IPS-NIHi7 (cell line): ENCODE results near the gene C21orf58.

Experiments used
- DNase-seq: peaks from one replicate; pipeline ENCODE4 v3.0.0; 2012; ENCODE audit warnings: mixed read lengths; ENCODE audit errors: extremely low spot score

C21orf58 gene

DNA sequence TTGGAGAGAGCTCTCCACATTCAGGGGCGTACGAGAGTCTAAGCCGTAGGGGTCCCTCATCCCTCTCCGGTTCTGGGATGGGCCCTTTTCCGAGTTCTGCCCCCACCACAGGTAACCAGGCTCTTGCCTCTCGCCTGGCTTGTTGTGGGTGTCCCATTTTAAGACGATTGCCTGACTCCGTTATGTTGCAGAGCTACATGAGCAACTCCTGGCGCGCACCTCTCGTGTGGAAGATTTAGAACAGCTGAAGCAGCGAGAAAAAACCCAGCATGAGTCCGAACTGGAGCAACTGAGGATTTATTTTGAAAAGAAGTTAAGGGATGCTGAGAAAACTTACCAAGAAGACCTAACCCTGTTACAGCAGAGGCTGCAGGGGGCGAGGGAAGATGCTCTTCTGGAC is 29.2 kb upstream of the C21orf58 start:
- no peak for DNase-seq

DNA sequence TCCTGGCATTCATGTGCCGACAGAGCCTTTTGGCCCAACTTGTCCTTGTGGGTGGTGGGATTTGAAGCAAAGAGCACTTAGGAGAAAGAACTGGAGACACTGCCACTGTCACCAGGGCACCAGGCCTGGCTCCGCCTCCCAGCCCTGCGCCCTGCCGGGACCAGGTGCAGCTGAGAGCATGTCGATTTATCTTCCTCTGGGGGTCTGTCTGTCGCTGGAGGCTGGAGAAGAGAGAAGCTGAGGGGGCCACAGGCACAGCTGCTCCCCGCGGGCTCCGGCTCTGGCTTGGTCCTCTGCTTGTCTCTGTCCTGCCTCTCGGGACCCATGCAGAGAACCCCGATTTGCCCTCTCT is 28.5 kb upstream of the C21orf58 start:
- DNase-seq, result no peak

DNA sequence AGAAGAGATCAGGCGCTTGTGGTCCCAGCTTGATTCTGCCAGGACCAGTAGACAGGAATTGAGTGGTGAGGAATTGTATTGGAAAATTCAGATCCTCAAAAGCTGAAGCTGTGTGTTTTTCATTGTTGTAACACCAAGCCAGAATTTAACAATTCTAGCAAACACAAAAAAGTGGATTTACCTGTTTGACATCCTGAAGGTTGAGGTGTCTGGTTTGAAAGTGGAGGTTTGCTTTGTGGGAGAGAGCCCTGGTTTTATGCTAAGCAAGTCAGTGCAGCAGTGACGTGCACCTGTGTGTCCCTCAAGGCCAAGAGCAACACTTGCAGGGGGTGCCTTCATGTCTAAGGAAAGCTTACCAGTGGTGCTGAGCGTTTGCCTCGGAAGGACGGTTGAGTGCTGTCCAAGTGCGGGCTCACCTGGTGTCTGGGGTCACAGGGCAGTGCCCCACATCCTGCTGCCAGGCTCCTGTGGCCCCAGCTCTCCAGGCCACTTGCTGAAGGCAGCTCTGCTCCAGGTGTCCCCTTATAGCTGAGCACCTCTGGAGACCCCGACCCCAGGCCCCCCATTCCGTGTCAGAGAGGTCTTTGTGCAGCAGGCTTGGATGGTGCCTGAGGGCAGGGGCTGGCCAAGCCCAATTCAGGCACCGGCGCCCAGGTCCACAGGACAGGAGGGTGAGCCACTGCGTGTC is 27.9 kb upstream of the C21orf58 start:
- no peak for DNase-seq

DNA sequence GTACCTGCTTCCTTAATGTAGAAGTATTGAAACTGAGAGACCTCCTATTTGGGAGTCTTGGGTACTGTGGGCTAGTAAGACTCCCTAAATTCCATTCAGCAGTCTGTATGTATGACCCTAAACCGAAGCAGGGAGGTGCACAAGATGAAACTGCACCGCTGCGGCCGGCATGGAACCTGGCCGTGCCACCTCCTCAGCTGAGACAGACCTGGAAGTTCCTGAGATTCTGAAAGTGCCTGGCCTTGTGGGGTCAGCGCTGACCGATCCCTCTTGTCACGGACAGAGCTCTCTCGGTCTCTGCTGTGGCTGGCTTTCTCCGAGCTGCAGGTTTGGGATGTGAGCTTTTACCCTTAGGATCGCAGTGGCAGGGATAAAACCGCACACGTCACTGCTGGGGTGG is 27.3 kb upstream of the C21orf58 start:
- DNase-seq, result no peak

DNA sequence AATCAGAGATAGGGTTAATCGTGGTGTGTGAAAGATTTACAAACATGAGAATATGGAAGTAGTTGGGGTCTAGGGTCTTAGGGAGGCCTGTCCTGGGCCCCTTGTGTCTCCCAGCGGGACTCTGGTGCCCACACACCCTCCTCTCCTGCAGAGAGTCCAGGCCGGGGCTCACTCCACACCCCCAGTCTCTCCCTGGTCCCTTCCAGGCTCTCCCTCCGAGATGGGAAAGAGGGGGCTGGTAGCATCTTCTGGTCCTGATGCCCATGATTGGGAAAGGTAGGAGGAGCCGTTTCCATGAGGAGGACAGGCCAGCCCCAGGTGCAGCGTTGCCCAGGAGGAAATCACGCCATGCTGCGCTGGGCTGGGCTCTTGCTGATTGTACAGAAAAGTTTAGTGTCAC is 26.9 kb upstream of the C21orf58 start:
- no peak for DNase-seq

DNA sequence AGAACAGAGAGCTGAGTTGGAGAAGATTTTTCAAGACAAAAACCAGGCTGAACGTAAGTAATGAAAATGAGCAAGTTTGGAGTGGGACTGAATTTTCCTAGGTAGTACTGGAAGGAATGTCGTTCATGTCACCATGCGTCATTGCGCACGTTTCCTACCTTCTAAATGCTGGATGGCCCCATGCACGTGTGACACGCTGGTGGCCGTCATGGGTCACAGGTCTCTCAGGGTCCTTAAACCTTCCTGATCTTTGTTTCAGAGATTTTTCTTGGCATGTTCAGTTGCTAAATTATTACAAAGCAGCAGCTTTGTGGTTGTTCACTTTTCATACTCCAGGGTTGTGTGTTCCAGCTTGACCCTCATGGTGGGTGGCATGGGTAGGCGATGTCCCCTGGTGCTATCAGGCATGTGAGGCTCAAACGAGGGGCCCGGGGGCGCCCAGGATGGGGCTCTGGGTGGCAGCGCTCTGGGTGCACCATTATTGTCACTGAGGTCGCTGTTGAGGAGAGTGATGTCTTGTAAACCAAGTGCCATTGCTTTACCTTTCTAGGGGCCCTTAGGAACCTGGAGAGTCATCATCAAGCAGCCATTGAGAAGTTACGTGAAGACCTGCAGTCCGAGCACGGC is 25.6 kb upstream of the C21orf58 start:
- DNase-seq, result no peak

GRCh38 chr21:46347791-46348381 is 24.2 kb upstream of the C21orf58 start:
- DNase-seq, result no peak

DNA sequence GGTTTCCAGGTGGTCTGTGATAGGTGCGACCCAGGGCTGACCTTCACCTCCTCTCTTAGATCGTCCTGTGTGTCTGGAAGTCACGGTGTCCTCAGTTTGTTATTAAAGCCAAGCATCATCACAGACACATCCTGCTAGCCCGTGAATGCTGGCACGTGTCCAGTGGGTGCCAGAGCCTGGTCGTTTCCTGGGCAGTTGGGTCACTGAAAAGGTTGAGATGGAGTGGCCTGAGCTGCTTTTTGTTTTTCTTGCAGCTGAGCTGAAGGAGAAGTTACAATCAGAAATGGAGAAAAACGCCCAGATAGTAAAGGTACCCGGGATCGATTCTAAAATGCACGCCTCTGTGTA is 23.5 kb upstream of the C21orf58 start:
- no peak for DNase-seq

GRCh38 chr21:46346296-46347202 is 22.9 kb upstream of the C21orf58 start:
- no peak for DNase-seq

GRCh38 chr21:46345861-46346260 is 22.2 kb upstream of the C21orf58 start:
- no peak for DNase-seq

- DNase-seq, result no peak
Observed at GRCh38 chr21:46344219-46344915, 20.7 kb upstream of the C21orf58 start.

GRCh38 chr21:46340998-46341397 is 17.3 kb upstream of the C21orf58 start:
- DNase-seq, result no peak

- no peak for DNase-seq
Observed at GRCh38 chr21:46336603-46337002, 12.9 kb upstream of the C21orf58 start.

- DNase-seq, result no peak
Observed at GRCh38 chr21:46334351-46335140, 10.9 kb upstream of the C21orf58 start.

DNA sequence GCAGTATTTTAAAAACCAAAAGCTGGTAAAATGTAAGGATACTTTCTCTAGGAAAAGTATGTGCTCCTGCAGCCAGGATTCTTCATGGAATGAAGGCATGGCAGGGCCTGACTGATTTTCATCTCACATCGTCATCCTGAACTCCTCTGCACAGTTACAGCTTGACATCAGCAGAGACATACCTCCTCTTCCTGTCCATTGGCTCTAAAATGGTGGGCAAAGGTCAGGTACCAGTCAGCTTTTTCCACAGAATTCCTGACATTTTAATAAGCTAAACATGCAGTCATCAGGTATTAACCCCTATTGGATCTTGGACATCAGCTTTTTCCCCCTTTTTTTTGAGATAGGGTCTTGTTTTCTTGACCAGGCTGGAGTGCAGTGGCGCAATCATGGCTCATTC is 6.1 kb upstream of the C21orf58 start:
- no peak for DNase-seq

- DNase-seq, result no peak
Observed at GRCh38 chr21:46328151-46328550, 4.5 kb upstream of the C21orf58 start.

DNA sequence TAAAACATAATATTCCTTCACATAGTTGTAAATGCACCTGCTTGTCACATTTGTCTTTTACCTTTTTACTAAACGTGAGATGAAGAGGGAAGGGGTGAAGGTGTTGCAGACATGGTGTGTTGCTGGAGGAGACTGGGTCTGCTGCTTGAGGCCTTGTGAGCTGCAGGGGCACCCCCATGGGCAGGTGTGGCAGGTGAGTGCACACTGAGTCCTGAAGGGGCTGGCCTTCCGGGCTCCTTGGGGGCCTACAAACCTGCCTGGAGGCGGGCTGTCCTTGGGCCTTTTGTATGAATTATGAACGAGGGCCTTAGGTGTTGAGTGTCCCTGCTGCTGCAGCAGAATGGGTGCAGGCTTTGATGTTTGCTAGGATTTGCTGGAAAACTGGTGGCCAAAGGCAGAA is 4.0 kb upstream of the C21orf58 start:
- DNase-seq, result no peak

GRCh38 chr21:46326110-46326703 is 2.5 kb upstream of the C21orf58 start:
- DNase-seq, result no peak

DNA sequence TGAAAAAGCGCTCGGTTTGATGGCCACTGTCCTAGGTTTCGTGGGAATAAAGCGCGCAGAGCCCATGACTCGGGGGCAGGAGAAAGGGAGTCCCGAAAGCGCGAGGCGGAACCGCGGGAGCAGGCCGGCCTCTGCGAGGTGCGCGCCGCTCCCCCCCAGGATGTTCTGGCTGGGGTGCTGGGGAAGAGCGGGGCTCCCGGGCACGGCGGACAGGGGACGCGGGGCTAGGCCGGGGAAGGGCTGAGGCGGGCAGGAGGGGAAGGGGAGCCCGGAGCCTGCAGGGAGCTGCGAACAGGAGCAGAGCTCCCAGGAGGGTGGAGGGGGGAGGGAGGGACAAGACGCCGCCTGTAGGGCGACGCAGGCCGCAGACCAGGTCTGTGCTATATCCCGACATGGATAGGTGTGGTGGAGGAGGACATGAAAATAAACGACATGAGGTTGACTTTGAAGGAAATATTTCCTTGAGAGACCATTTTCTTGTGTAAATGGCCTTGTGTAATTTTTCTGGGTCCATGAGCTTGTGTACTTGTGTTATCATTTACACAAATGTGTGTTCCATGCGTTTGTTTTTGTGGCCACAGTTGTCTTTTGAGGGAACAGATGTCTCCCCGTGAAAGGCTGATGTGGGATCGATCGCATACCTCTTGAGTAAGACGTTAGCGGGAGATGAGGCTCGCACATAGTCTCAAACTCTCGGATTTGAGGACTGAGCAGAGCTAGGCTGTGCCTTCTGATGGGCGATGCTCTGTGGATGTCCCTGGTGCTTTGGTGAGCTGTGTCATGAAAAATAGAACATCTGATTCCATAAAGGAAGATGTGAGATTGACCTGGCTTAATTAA is 1.6 kb upstream of the C21orf58 start:
- peak; percentile 86 for DNase-seq
